AG04449 (cell line): ENCODE results near the gene SLC12A3.

Experiments
- CTCF ChIA-PET: fragments of 350-600 bp; formaldehyde crosslinking; extraction: SDS; loops from one replicate; lab custom pipeline; 2021; ENCODE audit warnings: antibody characterized with exemption; lab: Yijun Ruan, JAX
- POLR2A ChIA-PET: fragments of 400-600, 350-600 bp; formaldehyde crosslinking; extraction: SDS; loops from one replicate; lab custom pipeline; 2020; ENCODE audit warnings: antibody characterized with exemption, inconsistent platforms; lab: Yijun Ruan, JAX
- DNase-seq: peaks from one replicate; pipeline ENCODE4 v3.0.0-alpha.2; 2010; ENCODE audit warnings: low read depth, low spot score
- H3K4me3 ChIP-seq: 2 replicates; pipeline ENCODE4 v1.5.1; 2011; ENCODE audit warnings: low read depth, mild to moderate bottlenecking, control low read depth, low read length
- CTCF ChIP-seq: IDR thresholded peaks from one replicate; pipeline ENCODE4 v1.5.1; 2011; ENCODE audit warnings: mild to moderate bottlenecking, moderate library complexity, low read length, control low read depth, inconsistent platforms; ENCODE audit not compliant: insufficient read depth; ENCODE audit errors: missing control alignments

SLC12A3 gene

GRCh38 chr16:56824331-56824730 lies 40.7 kb upstream of the SLC12A3 start:
- ChIA-PET CTCF (interaction anchor here (0.7 to 3.0 kb wide), 7 partner anchors 8 to 287 kb away, joined by 3 to 13 read pairs (median 3); no protein-coding TSS in a partner anchor), POLR2A (no interaction called here)
- peak; percentile 1 for TF ChIP-seq CTCF
- no peak overlapping the region for H3K4me3 ChIP-seq
- DNase-seq, result no peak

- no peak for TF ChIP-seq CTCF
- no peak overlapping the region for H3K4me3 ChIP-seq
- ChIA-PET POLR2A (no interaction called here), CTCF (interaction anchor here (0.7 to 3.0 kb wide), 7 partner anchors 9 to 287 kb away, joined by 3 to 13 read pairs (median 3); no protein-coding TSS in a partner anchor)
- DNase-seq, result no peak
These were observed 40.2 kb upstream of the SLC12A3 start for GRCh38 chr16:56824804-56825203.

- POLR2A ChIA-PET, result no interaction called here
- DNase-seq, result no peak
- TF ChIP-seq CTCF, result no peak
- no peak overlapping the region for H3K4me3 ChIP-seq
- CTCF ChIA-PET, result interaction anchor here (0.6 to 3.0 kb wide), 3 partner anchors 10 to 28 kb away, joined by 3 to 13 read pairs (median 3); no protein-coding TSS in a partner anchor
These were observed 39.2 kb upstream of the SLC12A3 start for GRCh38 chr16:56825826-56826225.

DNA sequence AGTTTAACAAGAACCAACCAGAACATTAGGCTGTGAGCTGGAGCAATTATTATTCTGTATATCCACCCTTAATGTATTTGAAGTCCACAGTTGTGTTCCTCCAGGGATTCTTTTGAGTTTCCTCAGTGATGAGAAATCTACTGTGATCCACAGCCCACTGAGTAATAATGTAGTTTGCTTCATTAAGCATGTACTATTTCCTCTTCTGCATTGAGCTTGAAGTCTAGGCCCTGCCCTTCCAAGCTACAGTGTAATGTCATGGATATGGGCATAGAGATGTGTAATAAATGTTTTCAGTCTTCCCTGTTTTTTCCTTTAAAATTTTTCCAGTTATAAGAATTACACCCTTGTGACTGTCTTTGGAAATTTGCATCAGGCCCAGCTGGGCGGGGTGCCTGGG lies 36.4 kb upstream of the SLC12A3 start:
- POLR2A ChIA-PET, result no interaction called here
- DNase-seq, result no peak
- no peak for TF ChIP-seq CTCF
- CTCF ChIA-PET, result interaction anchor here (0.8 to 3.0 kb wide), 5 partner anchors 8 to 155 kb away, joined by 3 to 11 read pairs (median 4); no protein-coding TSS in a partner anchor
- no peak overlapping the region for H3K4me3 ChIP-seq

- POLR2A ChIA-PET, result interaction anchor here (1.1 kb wide), 1 partner anchor 18 kb away, joined by 4 read pairs; no protein-coding TSS in a partner anchor
- CTCF ChIA-PET, result interaction anchor here (1.4 to 3.0 kb wide), 5 partner anchors 18 to 37 kb away, joined by 3 to 11 read pairs (median 4); no protein-coding TSS in a partner anchor
These were observed 34.3 kb upstream of the SLC12A3 start for GRCh38 chr16:56830669-56831068.

More at GRCh38 chr16:56830669-56831068, 34.3 kb upstream of the SLC12A3 start:
- DNase-seq, result no peak
- TF ChIP-seq CTCF, result no peak
- H3K4me3 ChIP-seq, result no peak overlapping the region
